WI38 (cell line): ENCODE data around the gene APLN.

Source experiments
- H3K4me3 ChIP-seq: 2 replicates; pipeline ENCODE4 v1.5.1; 2011; ENCODE audit warnings: low read depth, mild to moderate bottlenecking, control low read depth, low read length
- TF ChIP-seq, protein P1 (sequence below): IDR thresholded peaks from 2 replicates; pipeline ENCODE4 v1.5.1; 2012; ENCODE audit warnings: low read depth, mild to moderate bottlenecking, control low read depth, low read length

Gene APLN

DNA sequence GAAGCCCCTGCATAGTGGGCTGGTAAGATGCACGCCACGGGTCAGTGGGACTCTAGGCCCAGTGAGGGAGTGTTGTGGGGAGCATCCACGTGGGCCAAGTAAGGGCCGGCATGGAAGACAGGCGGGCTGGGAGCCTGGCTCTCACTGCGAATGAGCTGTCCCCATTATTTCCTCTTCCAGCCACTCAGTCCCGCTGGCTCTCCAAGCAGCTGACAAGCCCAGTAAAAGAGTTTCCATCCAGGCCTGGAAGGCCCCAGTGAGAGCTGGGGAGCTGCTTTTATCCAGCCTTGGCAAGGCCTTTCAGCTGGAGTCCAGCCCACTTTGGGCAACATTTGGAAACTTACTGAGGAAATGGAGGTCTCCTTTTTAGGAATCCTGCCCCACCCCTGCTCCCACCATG is 24.9 kb downstream of the APLN start:
- H3K4me3 ChIP-seq, result no peak overlapping the region
- TF ChIP-seq, protein P1, sequence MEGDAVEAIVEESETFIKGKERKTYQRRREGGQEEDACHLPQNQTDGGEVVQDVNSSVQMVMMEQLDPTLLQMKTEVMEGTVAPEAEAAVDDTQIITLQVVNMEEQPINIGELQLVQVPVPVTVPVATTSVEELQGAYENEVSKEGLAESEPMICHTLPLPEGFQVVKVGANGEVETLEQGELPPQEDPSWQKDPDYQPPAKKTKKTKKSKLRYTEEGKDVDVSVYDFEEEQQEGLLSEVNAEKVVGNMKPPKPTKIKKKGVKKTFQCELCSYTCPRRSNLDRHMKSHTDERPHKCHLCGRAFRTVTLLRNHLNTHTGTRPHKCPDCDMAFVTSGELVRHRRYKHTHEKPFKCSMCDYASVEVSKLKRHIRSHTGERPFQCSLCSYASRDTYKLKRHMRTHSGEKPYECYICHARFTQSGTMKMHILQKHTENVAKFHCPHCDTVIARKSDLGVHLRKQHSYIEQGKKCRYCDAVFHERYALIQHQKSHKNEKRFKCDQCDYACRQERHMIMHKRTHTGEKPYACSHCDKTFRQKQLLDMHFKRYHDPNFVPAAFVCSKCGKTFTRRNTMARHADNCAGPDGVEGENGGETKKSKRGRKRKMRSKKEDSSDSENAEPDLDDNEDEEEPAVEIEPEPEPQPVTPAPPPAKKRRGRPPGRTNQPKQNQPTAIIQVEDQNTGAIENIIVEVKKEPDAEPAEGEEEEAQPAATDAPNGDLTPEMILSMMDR, result no peak

DNA sequence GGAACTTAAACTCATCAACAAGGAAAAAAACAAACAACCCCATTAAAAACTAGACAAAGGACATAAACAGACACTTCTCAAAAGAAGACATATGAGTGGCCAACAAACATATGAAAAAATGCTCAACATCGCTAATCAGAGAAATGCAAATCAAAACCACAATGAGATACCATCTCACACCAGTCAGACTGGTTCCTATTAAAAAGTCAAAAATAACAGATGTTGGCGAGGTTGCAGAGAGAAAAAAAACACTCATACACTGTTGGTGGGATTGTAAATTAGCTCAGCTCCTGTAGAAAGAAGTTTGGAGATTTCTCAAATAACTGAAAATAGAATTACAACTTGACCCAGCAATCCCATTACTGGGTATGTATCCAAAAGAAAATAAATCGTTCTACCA is 28.7 kb downstream of the APLN start:
- TF ChIP-seq, protein P1, result no peak
- H3K4me3 ChIP-seq, result no peak overlapping the region

DNA sequence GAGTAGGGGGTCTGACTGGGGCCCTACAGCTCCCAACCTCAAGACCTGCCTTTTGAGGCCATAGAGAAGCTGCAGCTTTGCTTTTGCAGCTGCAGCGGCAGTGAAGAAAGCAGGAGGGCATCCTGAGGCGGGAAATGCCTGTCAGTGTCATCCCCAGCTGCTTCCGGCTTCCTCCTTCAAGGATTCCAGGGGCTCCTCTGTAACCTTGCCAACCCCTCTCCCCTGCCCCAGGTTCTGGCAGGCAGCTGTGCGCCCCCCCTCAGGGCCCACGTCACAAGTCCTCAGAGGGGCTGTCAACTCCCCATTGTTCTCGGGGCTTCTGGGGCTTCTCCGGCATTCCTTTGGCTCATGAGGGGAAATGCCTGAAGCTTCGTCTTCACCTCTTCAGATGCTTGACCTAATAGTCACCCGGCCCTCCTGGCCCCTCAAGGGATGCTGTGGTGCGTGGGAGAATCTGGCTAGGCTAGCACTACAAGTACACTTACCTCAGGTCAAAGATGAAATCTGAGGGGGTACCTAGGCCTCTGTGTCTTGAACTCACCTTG is 31.9 kb downstream of the APLN start:
- no peak overlapping the region for H3K4me3 ChIP-seq
- TF ChIP-seq, protein P1, result no peak

DNA sequence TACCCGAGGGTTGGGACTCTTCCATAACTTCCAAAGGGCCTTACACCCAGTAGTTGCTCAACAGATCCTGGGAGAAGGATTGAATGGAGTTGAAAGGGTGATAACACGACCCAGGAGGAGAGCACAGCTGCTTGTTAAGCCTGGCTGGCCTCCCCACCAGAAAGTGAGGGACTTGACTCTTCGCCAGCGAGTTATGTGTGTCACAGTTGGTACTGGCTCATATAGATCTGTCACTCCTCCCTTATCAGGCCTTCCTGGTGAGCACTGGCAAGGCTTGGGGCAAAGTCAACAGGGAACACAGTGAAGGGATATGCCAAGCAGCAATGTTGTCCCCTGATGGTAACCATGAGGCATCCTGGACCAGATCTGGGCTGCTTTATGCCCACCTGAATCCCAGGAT is 35.8 kb downstream of the APLN start:
- TF ChIP-seq, protein P1, result no peak
- H3K4me3 ChIP-seq, result no peak overlapping the region

DNA sequence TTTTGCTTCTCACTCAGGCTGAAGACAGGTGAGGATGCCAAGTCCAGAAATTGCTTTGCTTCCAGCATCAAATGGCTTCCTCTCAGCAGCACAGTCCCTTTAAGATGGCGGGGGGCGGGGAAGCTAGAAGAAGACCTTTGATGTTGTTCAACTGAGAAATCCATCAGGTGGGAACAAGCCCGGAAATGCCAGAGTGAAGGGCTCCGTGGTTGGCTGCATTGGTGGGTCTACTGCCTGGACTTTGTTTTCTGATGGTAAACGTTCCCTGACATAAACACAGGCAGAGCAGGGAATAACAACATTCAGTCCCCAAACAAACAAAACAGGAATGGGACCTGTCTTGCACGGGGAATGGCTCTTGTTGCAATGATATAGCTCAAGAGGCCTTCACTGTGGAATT is 37.3 kb downstream of the APLN start:
- TF ChIP-seq, protein P1, result no peak

DNA sequence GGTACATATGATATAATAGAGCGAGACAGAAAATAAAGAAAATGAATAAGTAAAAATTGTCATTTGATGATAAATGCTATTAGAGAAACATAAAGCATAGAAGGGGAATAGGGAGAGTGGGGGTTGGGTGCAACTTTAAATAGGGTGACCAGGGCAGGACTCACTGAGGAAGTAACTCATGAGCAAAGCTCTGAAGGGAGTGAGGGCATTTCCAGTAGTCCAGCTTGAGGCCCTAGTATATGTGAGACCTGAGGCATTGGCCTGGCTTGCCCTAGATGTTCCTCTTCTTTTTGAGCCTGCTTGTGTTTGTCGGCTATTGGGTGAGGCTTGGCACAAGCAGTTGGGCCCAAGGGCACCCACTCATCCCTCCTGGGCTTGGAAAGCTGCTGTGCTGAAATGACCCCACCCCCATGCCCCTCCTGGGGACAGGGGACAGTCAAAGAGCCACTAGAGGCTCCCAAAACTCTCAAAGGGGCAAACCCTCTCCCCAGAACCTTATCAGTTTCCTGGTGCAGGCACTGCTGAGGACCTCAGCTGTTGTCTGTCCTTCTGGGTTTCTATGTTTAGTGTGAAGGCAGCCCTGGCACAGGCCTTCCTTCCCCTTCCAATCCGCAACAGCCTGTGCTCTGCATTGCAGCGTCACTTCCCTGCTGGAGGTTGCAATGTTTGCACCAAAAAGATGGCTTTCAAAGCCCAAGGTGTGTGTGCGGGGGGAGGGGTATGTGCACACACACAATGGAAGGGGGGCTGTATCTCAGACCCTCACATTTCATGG is 40.1 kb downstream of the APLN start:
- H3K4me3 ChIP-seq, result no peak overlapping the region
- TF ChIP-seq, protein P1, result no peak

More for the DNA sequence above, 37.3 kb downstream of the APLN start:
- H3K4me3 ChIP-seq, result no peak overlapping the region

DNA sequence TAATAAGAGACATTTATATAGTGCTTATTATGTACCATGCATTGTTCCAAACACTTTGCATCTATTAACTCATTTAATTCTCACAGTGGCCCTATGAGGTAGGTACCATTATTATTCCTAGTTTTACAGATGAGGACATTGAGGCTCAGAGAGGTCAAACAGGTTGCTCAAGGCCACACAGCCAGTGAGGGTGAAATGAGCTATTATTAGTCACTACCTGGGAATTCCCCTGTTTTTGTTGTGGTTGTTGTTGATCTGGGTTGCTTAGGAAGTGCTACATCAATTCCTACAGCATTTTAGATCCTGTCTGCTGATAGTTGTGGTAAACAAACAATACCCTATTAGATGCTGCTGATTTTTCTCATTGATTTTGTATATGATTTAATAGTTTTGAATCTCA is 41.2 kb downstream of the APLN start:
- TF ChIP-seq, protein P1, result no peak

More for the DNA sequence above, 41.2 kb downstream of the APLN start:
- no peak overlapping the region for H3K4me3 ChIP-seq
